Measurements from ENCODE around the gene ITSN2. TPM values are rescaled to one million over a fixed set of nuclear protein-coding genes. Genes with fewer than 3 reads are reported as not detected.
"Not testable (repeated sequence)": the region's sequence is repeated elsewhere in the genome, so short reads cannot be mapped to it uniquely, and the experiment has no call there.

The ITSN2 gene
- polyA plus RNA-seq, 12 donors, result 18.4 to 27.5 (median 21.4) TPM; not detected in 1

GRCh38 chr2:24220554-24221291 lies 139.6 kb downstream of the ITSN2 start:
- no peak for DNase-seq

DNA sequence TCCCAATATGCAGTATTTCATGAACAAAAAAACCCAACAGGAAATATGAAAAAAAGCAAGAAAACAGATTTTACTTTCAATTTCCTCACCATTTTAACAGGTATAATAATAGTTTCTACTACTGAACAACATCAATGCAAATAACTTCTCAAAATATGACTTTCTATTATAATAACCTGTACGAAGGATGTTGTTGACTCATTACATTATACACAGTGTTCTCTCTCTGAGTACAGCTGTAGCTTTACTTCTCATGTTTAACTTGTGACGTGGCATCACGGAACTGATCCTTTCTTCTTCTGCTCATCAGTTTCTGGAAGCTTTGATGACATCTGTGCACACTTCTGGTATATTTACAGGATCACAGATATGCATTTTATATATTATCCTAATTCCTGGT lies 145.5 kb downstream of the ITSN2 start:
- DNase-seq, result no peak

- DNase-seq, result no peak
These were observed 148.9 kb downstream of the ITSN2 start for GRCh38 chr2:24211408-24211807.

DNA sequence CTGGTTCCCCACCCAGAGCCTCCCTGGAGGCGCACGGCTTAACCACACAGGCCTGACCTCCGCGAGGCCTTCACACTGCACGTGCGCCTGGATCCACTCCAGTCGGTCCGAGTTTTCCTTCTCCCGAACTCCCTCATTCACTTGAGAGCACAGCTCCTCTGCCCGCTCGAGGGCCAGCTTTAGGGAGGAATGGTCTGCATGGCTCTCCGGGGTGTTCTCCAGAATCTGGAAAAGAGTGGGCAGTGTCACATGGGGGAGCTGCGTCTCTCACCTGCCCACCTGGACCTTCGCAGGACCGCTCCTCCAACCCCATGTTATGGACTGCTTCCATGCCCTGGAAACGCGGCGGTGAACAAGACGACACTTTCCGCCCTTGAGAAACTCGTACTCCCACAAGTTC lies 149.6 kb downstream of the ITSN2 start:
- no peak for DNase-seq

- no peak for DNase-seq
These were observed 150.3 kb downstream of the ITSN2 start for GRCh38 chr2:24210106-24210455.

GRCh38 chr2:24209389-24210105 lies 150.8 kb downstream of the ITSN2 start:
- no peak for DNase-seq

- DNase-seq, result no peak
These were observed 151.8 kb downstream of the ITSN2 start for GRCh38 chr2:24208490-24208889.

DNA sequence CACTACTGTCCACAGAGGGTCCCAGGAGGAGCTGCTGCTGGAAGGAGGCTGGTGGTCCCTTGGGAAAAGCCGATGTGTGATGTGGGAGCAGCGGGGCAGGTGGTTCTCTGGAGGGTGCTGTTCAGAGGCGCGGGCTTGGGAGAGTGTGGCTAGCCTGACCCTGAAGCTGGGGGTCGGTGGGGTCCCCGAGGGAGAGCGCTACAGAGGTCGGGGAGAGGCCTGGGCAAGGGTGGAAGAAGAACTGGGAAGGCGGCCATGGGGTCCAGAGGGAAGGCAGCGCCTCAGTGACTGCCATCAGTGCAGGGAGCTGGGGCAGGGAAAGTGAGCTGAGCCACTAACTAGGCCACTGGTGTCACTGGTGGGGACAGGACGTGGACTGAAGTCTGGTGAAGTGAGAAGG lies 153.0 kb downstream of the ITSN2 start:
- DNase-seq, result no peak

DNA sequence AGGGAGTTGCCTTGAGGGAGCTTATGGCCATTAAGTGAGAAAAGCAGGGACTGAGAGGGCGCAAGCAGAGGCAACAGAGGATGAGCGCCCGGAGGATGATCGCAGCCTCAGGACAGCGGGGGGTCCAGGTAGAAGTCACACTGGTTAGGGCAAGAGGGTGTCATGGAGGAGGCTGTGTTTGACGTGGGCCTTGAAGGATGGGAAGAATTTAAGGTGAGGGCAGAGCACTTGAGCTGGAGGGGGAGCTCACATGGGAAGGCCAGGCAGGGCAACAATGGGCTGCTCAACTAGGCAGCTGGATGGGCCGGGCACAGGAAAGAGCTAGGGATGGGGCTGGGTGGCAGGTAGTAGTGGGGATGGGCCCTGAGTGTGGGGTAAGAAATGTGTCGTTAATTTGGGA lies 153.6 kb downstream of the ITSN2 start:
- no peak for DNase-seq

GRCh38 chr2:24206242-24206641 lies 154.1 kb downstream of the ITSN2 start:
- no peak for DNase-seq

- DNase-seq, result no peak
These were observed 155.2 kb downstream of the ITSN2 start for GRCh38 chr2:24205131-24205530.

- no peak for DNase-seq
These were observed 155.8 kb downstream of the ITSN2 start for GRCh38 chr2:24204505-24204904.

DNA sequence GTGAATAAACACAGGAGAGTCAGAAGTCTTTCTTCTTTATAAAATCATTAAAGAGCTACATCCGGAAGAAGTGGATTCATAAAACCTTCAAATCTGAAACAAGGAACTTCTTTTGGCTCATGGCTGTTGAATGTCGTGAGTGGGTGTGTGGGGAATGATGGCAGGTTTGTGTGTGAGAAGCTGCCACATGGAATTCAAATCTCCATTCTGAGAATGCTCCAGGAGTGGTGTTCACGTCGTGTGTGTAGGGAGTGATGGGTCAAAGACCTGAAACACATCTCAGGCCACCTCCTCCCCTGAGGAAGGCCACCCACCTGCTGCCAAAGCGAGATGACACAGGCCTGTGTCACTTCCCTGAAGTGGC lies 156.6 kb downstream of the ITSN2 start:
- DNase-seq, result no peak

DNA sequence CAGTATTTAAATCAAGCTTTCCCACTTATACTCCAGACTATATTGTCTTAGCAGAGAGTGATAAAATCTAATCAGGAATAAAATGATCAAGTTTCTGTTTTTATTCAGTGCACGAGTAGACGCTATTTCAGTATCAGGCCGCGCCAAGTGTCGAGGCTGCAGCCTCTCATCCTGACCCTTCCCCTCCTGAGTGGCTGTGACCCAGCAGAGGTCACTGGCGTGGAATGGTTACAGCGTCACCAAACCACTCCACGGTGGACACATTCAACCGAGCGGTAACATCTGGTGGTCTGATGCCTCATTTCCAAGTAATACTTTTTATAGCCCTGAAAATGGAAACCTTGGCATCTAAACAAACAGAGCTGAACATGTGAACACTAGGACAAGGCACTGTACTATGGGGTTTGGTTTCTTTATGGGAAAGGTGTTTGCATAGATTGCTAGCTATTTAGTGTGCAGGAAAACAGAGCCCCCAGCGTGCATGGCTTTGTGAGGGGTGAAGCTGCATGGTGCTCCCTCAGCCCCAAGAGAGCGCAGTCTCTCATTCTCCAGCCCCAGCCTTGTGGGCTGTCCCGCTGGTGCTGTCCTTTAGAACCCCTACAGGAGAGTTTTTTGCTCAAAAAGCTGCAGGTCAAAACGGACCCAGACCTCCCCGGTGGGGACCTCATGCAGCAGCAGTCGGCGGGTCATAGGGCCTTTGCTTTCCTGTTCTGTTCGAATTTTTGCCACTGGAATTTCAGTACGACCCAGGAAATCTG lies 157.1 kb downstream of the ITSN2 start:
- DNase-seq, result no peak

- DNase-seq, result no peak
These were observed 159.5 kb downstream of the ITSN2 start for GRCh38 chr2:24200799-24201198.

GRCh38 chr2:24199968-24200590 lies 160.3 kb downstream of the ITSN2 start:
- DNase-seq, result no peak

- DNase-seq, result not testable (repeated sequence)
These were observed 163.1 kb downstream of the ITSN2 start for GRCh38 chr2:24197213-24197612.

- no peak for DNase-seq
These were observed 168.5 kb downstream of the ITSN2 start for GRCh38 chr2:24191848-24192247.

DNA sequence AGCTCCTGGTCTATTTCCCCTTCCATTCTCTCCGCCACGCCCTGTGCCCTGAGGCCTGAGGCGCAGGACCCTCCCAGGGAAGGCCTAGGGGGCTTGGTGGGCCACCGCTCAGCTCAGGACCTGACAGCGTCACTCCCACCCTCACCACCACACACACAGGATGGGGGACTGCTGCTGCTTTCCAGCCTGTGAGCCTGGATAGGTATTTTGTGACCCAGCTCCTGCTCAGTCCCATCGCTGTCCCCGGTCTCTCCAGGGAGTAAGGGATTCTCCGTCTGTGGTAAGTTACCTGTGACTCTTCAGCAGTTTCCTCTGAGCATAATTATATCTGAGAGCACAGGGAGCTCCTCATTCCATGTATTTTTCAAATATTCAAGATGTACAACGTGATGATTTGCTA lies 169.2 kb downstream of the ITSN2 start:
- DNase-seq, result no peak

DNA sequence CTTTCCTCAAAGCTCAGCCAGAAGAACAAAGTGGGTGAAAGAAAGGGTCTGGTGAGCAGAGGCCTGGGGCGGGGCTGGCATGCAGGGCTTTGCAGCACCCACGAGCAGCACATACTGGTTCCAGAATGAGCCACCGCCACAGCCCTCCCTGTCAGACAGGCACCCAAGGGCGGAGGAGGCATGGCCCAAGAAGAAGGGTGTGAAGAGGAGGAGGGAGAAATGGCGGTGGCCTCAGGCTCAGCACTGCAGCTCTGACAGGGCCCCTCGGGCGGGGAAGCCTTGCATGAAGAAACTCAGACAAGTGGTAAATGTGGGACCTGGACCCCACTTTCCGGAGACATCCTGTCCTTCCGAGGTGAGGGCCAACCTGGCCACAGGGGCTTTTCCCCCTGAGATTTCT lies 169.8 kb downstream of the ITSN2 start:
- DNase-seq, result no peak

GRCh38 chr2:24189551-24189950 lies 170.8 kb downstream of the ITSN2 start:
- DNase-seq, result no peak

GRCh38 chr2:24183366-24184069 lies 176.8 kb downstream of the ITSN2 start:
- no peak for DNase-seq
